Cardiac muscle cell (in vitro differentiated cells and primary cell): Measurements from ENCODE around the gene MEGF11. TPM values are rescaled to one million over a fixed set of nuclear protein-coding genes. Genes with fewer than 3 reads are reported as not detected.
A peak's percentile ranks its signal among the peaks of the same experiment; 100 is the strongest.

ENCODE experiments used
- DNase-seq, 2 donors: peaks; one replicate each; pipeline versions ENCODE4 v3.0.0 to v3.0.0-alpha.2; 2010 to 2017; ENCODE audit warnings: low read depth in 1 of 2, low spot score in 1 of 2
- H3K27ac ChIP-seq: fragments of 200-600 bp; sonication (generic); 2 replicates; pipeline ENCODE4 v1.5.1; 2016
- H3K27me3 ChIP-seq: fragments of 200-600 bp; sonication (generic); 2 replicates; pipeline ENCODE4 v1.6.0; 2016; ENCODE audit warnings: control low read depth
- H3K36me3 ChIP-seq: fragments of 200-600 bp; sonication (generic); 2 replicates; pipeline ENCODE4 v1.5.1; 2016; ENCODE audit warnings: control low read depth
- H3K4me1 ChIP-seq: fragments of 200-600 bp; sonication (generic); 2 replicates; pipeline ENCODE4 v1.8.1; 2017; ENCODE audit warnings: low read depth, mild to moderate bottlenecking, mixed run types
- H3K4me3 ChIP-seq: fragments of 200-600 bp; sonication (generic); 2 replicates; pipeline ENCODE4 v1.5.1; 2016; ENCODE audit warnings: mild to moderate bottlenecking
- H3K9me3 ChIP-seq: fragments of 200-600 bp; sonication (generic); 2 replicates; pipeline ENCODE4 v1.5.1; 2017; ENCODE audit warnings: low read depth, mild to moderate bottlenecking, control low read depth
- polyA plus RNA-seq: library from polyadenylated mRNA; unstranded; fragments of >200 nt; fragmentation: Nextera tagmentation; extraction: Ambion mirVana; gene quantifications from 2 replicates; pipeline ENCODE4 v1.2.1, GENCODE V29; 2016
- total RNA-seq: library from RNA; depleted of rRNA; stranded (reverse); fragments of >200 nt; gene quantifications from 2 replicates; pipeline ENCODE4 v1.2.3, GENCODE V29; 2016
- TF ChIP-seq, protein P1 (sequence below): IDR thresholded peaks from 2 replicates; pipeline ENCODE4 v1.5.1; 2012; ENCODE audit warnings: low read depth, mild to moderate bottlenecking, low read length

MEGF11 gene
- total and polyA plus RNA-seq, 2 experiments from 2014 or later: 0.30 TPM; not detected in 1

- DNase-seq: no peak
- TF ChIP-seq, protein P1, sequence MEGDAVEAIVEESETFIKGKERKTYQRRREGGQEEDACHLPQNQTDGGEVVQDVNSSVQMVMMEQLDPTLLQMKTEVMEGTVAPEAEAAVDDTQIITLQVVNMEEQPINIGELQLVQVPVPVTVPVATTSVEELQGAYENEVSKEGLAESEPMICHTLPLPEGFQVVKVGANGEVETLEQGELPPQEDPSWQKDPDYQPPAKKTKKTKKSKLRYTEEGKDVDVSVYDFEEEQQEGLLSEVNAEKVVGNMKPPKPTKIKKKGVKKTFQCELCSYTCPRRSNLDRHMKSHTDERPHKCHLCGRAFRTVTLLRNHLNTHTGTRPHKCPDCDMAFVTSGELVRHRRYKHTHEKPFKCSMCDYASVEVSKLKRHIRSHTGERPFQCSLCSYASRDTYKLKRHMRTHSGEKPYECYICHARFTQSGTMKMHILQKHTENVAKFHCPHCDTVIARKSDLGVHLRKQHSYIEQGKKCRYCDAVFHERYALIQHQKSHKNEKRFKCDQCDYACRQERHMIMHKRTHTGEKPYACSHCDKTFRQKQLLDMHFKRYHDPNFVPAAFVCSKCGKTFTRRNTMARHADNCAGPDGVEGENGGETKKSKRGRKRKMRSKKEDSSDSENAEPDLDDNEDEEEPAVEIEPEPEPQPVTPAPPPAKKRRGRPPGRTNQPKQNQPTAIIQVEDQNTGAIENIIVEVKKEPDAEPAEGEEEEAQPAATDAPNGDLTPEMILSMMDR: no peak
- H3K27ac ChIP-seq: no peak overlapping the region
These were observed 27.8 kb downstream of the MEGF11 start for GRCh38 chr15:66225656-66226274.

DNA sequence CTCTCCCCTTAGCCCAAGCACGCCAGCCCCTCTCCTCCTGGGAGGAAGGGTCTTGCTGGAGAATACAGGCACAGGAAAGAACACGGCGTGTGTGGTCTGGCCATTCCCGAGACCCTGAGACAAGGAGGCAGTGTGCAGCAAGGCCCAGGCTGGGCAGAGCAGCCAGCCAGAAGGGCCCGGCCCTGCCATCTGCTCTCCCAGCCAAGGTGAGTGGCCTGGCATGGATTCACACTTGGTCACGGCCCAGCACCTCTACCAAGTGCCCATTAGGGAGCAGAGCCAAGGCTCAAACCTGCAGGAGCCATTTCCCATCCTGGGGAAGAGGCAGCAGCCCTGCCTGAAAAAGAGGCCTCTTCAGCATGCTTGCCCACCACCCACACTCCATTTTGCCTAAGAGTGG lies 28.6 kb downstream of the MEGF11 start:
- H3K9me3 ChIP-seq: no peaks in the 10 kb centered on the region
- H3K27me3 ChIP-seq: no peaks in the 10 kb centered on the region
- H3K4me1 ChIP-seq: no peaks in the 10 kb centered on the region
- TF ChIP-seq, protein P1: no peak
- no peak for DNase-seq
- H3K4me3 ChIP-seq: no peak overlapping the region
- no peaks in the 10 kb centered on the region for H3K36me3 ChIP-seq
- H3K27ac ChIP-seq: no peak overlapping the region

More at GRCh38 chr15:66225656-66226274, 27.8 kb downstream of the MEGF11 start:
- Histone ChIP-seq H3K4me3 (no peak overlapping the region), H3K9me3 (no peaks in the 10 kb centered on the region), H3K36me3 (no peaks in the 10 kb centered on the region), H3K4me1 (no peaks in the 10 kb centered on the region), H3K27me3 (no peaks in the 10 kb centered on the region)

GRCh38 chr15:66222273-66223198 lies 31.0 kb downstream of the MEGF11 start:
- H3K27ac ChIP-seq: no peak overlapping the region
- DNase-seq: no peak
- H3K27me3 ChIP-seq: no peaks in the 10 kb centered on the region
- H3K9me3 ChIP-seq: no peaks in the 10 kb centered on the region
- TF ChIP-seq, protein P1: no peak
- no peaks in the 10 kb centered on the region for H3K4me1 ChIP-seq
- H3K36me3 ChIP-seq: no peaks in the 10 kb centered on the region
- no peak overlapping the region for H3K4me3 ChIP-seq

DNA sequence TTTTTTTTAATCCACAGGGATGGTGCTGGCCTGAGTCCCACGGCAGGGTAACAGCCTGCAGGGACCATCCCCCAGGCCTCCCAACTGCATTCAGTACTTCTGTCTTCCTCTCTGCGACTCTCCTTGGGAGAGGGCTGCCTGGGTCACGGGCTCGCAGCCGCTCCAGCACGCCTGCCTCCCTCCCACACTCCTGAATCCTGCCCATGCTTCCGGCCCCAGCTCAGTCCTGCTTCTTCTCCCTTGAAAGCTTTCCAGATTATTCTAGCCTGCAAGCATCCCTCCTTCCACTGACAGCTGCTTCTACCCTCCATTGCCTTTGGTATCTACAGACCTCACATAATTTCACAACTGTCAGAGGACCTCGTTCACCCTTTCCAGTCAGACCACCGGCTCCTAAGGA lies 32.4 kb downstream of the MEGF11 start:
- H3K27ac ChIP-seq: no peak overlapping the region
- no peaks in the 10 kb centered on the region for H3K27me3 ChIP-seq
- no peaks in the 10 kb centered on the region for H3K4me1 ChIP-seq
- no peaks in the 10 kb centered on the region for H3K36me3 ChIP-seq
- TF ChIP-seq, protein P1: no peak
- no peaks in the 10 kb centered on the region for H3K9me3 ChIP-seq
- no peak overlapping the region for H3K4me3 ChIP-seq
- peak in 1 of 2 donors; percentile 71 for DNase-seq

GRCh38 chr15:66220601-66221000 lies 32.9 kb downstream of the MEGF11 start:
- Histone ChIP-seq H3K27ac (no peak overlapping the region), H3K4me3 (no peak overlapping the region), H3K36me3 (no peaks in the 10 kb centered on the region), H3K4me1 (no peaks in the 10 kb centered on the region), H3K27me3 (no peaks in the 10 kb centered on the region), H3K9me3 (no peaks in the 10 kb centered on the region)
- TF ChIP-seq, protein P1: peak; percentile 6
- no peak for DNase-seq
